ENCODE results near the gene SUFU. TPM values are rescaled to one million over a fixed set of nuclear protein-coding genes. Genes with fewer than 3 reads are reported as not detected.

The SUFU gene
- total and polyA plus RNA-seq, 2 of the 4 experiments (the other 2 are of a cell fraction) = 2.2 to 11.0 TPM

DNA sequence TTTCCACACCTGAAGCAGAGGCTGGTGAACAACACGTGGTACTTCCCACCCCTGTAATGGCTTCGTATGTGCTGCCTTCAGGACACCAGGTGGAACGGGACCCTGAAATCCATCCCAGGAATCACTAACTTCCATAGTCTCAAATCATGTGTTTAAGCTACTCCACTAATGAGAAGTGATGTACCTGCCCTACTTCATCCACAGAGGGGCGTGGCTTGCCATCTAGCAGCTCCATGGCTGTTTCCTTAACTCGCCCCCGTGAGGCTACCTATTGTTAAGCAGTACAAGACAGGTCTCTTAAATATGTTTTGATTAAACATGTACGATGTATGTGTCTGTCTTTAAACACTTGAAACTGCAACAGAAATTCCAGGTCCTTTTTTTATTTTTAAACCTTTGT is 178.6 kb downstream of the SUFU start:
- DNase-seq (no peak), ATAC-seq (ENCODE audit: low read depth) (no peak)
- Histone ChIP-seq H3K9ac (ENCODE audit: low read depth, low read length) (no peak overlapping the region), H2BK120ac (ENCODE audit: low read depth, low read length) (no peak overlapping the region), H2BK5ac (ENCODE audit: low read depth, low read length, poor library complexity, severe bottlenecking) (no peak overlapping the region), H2BK20ac (ENCODE audit: low read depth, low read length) (no peak overlapping the region), H3K9me1 (ENCODE audit: insufficient read depth, low read length) (peaks cover 19% of the 10 kb centered on the region), H4K8ac (ENCODE audit: low read depth in 2 of 2, low read length in 2 of 2) (no peak overlapping the region), H3K18ac (ENCODE audit: low read depth, low read length) (no peak overlapping the region), H3K4ac (ENCODE audit: low read depth, low read length) (no peak overlapping the region), H4K91ac (ENCODE audit: insufficient read depth, low read depth, low read length) (no peak overlapping the region), H3K27me3 (ENCODE audit: control insufficient read depth, insufficient read depth, low read length) (no peaks in the 10 kb centered on the region), H3K4me1 (ENCODE audit: control insufficient read depth, insufficient read depth, low read length) (peaks cover 18% of the 10 kb centered on the region), H3K27ac (ENCODE audit: insufficient read depth, low read length) (no peak overlapping the region), H3K9me3 (ENCODE audit: control insufficient read depth, insufficient read depth, low read length) (no peaks in the 10 kb centered on the region), H4K5ac (ENCODE audit: low read depth, low read length) (no peak overlapping the region), H3K36me3 (ENCODE audit: control insufficient read depth, insufficient read depth, low read length) (peaks cover 16% of the 10 kb centered on the region), H3K4me2 (ENCODE audit: low read depth, low read length) (no peak overlapping the region), H2AK9ac (replicated peaks; ENCODE audit: low read depth, low read length, poor library complexity) (no peak overlapping the region), H3K14ac (replicated peaks; ENCODE audit: low read depth, low read length) (no peak overlapping the region), H3K79me1 (ENCODE audit: low read depth in 1 of 2, low read length in 2 of 2) (peaks cover 8 to 26% of the 10 kb centered on the region in 2 experiments; a peak in 3 of 4 replicates), H4K20me1 (ENCODE audit: insufficient read depth, low read length) (no peaks in the 10 kb centered on the region), H3K23ac (ENCODE audit: low read depth, low read length) (no peak overlapping the region), H3K56ac (ENCODE audit: extremely low read depth, insufficient read depth, low read length) (no peak overlapping the region), H2AK5ac (ENCODE audit: low read depth, low read length) (no peak overlapping the region), H3K4me3 (ENCODE audit: insufficient read depth, low read depth, low read length) (no peak overlapping the region), H2AFZ (replicated peaks; ENCODE audit: low read length, poor library complexity) (no peak overlapping the region), H2BK15ac (ENCODE audit: low read depth, low read length) (no peak overlapping the region)
- in situ Hi-C loops (cut with MboI; ENCODE audit: low sequenced_read_pairs) (no loop called here), intact Hi-C loops (cut with micrococcal nuclease) (no loop called here), dilution Hi-C loops (cut with HindIII; ENCODE audit: low sequenced_read_pairs, unreplicated experiment) (no loop called here)
- no TSS peak for BruUV-seq (replicated peaks)
- no peak for TF ChIP-seq CHD1 (IDR thresholded peaks at IDR 0.05; ENCODE audit: low read depth, low read length)
- no peak for TF ChIP-seq RAD21 (IDR thresholded peaks at IDR 0.05; ENCODE audit: low read length)
- TF ChIP-seq NFE2L2 (IDR thresholded peaks at IDR 0.05; ENCODE audit: low read depth, low read length) = no peak
- TF ChIP-seq POLR2A (IDR thresholded peaks at IDR 0.05; ENCODE audit: low read depth, low read length) = no peak
- no peak for TF ChIP-seq RCOR1 (IDR thresholded peaks at IDR 0.05; ENCODE audit: insufficient replicate concordance, low read length)
- TF ChIP-seq MXI1 (IDR thresholded peaks at IDR 0.05; ENCODE audit: borderline replicate concordance, low read depth, low read length) = no peak
- TF ChIP-seq MAFK (IDR thresholded peaks at IDR 0.05; ENCODE audit: low read depth, low read length) = no peak
- no peak for TF ChIP-seq RFX5 (IDR thresholded peaks at IDR 0.05; ENCODE audit: low read depth, low read length)
- TF ChIP-seq, protein P1, sequence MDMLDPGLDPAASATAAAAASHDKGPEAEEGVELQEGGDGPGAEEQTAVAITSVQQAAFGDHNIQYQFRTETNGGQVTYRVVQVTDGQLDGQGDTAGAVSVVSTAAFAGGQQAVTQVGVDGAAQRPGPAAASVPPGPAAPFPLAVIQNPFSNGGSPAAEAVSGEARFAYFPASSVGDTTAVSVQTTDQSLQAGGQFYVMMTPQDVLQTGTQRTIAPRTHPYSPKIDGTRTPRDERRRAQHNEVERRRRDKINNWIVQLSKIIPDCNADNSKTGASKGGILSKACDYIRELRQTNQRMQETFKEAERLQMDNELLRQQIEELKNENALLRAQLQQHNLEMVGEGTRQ (IDR thresholded peaks at IDR 0.05; ENCODE audit: low read depth, low read length) = no peak
- TF ChIP-seq MAZ (IDR thresholded peaks at IDR 0.05; ENCODE audit: borderline replicate concordance, low read depth, low read length) = no peak
- TF ChIP-seq SMC3 (IDR thresholded peaks at IDR 0.05; ENCODE audit: low read depth, low read length) = no peak
- TF ChIP-seq, protein P2, sequence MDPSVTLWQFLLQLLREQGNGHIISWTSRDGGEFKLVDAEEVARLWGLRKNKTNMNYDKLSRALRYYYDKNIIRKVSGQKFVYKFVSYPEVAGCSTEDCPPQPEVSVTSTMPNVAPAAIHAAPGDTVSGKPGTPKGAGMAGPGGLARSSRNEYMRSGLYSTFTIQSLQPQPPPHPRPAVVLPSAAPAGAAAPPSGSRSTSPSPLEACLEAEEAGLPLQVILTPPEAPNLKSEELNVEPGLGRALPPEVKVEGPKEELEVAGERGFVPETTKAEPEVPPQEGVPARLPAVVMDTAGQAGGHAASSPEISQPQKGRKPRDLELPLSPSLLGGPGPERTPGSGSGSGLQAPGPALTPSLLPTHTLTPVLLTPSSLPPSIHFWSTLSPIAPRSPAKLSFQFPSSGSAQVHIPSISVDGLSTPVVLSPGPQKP (IDR thresholded peaks at IDR 0.05; ENCODE audit: borderline replicate concordance, low read depth, low read length) = no peak
- ChIA-PET POLR2A (ENCODE audit: unreplicated experiment) (no interaction called here), CTCF (no interaction called here)
- 79% methylated on average over 3 of the region's 7 CpGs; no CpG with 5 or more reads in 1 of the 2 experiments for WGBS, 2 experiments (ENCODE audit: extremely low coverage in 2 of 2, insufficient read length in 1 of 2)

All from IMR-90 (cell line).